GM21529 (cell line): Measurements from ENCODE around the gene GNAL.
A peak's percentile ranks its signal among the peaks of the same experiment; 100 is the strongest.
"Not testable (repeated sequence)": the region's sequence is repeated elsewhere in the genome, so short reads cannot be mapped to it uniquely, and the experiment has no call there.

Experiments
- ATAC-seq: cut with Tn5 transposase; IDR thresholded peaks from one replicate; pipeline ENCODE4 v1.9.1; 2021; ENCODE audit not compliant: unreplicated experiment

Gene GNAL

GRCh38 chr18:11668441-11669169, 20.5 kb upstream of the GNAL start:
- no peak for ATAC-seq

DNA sequence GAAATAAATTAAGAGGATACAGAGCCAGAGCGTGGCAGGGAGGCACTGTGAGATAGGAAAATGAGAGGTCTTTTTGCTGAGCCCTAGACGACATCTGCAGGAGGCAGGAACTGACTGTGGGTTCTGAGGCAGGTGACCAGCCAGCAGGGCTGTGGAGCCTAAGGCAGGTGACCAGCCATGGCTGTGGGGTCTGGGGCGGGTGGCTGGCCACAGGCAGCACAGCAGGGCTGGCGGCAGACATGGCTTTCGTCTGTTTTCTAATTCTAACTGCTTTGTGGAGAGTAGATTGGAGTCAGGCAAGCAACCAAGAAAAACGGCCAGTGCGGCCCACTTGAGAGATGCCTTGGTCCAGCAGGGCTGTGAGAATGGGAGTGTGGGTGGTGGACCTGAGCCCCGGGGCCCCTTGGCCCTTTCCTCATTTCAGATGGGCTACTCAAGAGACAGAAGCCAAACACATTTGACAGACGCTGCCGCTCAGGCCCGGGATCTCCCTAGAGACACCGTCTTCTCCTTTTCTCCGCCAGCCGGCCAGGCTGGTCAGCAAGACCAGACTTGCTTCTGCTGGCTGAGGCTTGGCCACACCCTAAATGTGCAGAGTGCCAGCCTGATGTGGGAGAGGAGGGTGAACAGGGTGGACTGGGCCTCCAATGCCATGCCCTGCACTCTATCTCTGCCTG, 19.7 kb upstream of the GNAL start:
- ATAC-seq: no peak

- ATAC-seq: no peak
Measured at GRCh38 chr18:11669948-11670275, 19.2 kb upstream of the GNAL start.

- ATAC-seq: no peak
Measured at GRCh38 chr18:11671156-11671555, 17.9 kb upstream of the GNAL start.

DNA sequence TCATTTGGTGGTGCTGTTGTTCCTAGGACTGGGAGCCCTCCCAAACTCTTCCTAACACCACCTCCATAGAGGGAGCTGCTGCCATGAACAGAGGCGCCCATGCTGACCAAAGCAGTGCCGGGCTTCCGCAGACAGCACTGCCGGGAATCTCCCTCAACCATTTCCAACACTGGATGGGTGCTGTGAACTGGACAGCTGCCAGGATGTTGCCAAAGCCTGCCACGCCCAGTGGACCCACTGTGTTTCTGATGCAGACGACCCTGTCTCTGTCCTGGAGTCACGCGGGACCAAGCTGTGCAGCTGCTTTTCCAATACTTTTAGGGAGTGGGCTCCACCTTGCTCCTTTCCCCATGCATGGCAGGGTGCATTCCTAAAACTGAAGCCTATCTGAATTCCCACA, 16.9 kb upstream of the GNAL start:
- ATAC-seq: no peak

- no peak for ATAC-seq
Measured at GRCh38 chr18:11672846-11673454, 16.1 kb upstream of the GNAL start.

DNA sequence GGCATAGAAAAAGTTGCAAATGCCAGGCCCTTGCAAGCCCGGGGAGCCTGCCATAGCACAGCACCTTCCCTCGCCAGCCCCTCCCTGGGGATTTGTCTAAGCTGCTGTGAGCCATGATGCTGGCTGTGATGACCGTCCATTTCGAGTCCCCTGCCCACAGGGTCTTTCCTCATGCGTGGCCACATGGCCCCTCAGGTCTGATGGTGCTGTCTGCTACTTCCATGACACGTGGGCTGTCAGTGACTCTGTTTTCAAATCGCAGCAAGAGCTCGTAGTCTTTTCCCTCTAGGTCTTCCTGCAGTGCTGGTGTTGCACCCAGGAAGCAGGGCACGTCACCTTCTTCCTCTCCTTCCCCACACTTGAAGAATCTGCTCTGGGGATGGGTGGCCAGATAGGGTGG, 15.5 kb upstream of the GNAL start:
- ATAC-seq: no peak

DNA sequence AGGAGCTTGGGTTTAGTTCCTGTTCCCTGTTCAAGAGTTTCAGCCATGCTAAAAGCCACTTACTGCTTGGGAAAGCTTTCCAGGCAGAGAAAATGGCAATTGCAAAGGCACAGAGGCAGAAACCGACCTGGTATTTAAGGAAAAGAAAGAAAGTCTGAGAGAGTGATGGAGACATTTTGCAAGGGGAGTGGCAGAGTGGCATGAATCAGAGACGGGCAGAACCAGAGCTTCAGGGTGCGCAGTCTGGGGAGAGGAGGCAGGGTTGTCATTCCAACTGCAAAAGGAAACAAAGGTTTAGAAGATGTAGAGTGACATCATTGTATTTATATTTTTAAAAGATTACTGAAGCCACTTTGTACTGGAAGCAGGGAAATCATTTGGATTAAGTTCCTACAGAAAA, 14.9 kb upstream of the GNAL start:
- ATAC-seq: no peak

GRCh38 chr18:11676386-11676785, 12.7 kb upstream of the GNAL start:
- no peak for ATAC-seq

- ATAC-seq: no peak
Measured at GRCh38 chr18:11676867-11677266, 12.2 kb upstream of the GNAL start.

- ATAC-seq: no peak
Measured at GRCh38 chr18:11678211-11678610, 10.9 kb upstream of the GNAL start.

- peak; percentile 29 for ATAC-seq
Measured at GRCh38 chr18:11689669-11690565, 853 bp downstream of the GNAL start.

DNA sequence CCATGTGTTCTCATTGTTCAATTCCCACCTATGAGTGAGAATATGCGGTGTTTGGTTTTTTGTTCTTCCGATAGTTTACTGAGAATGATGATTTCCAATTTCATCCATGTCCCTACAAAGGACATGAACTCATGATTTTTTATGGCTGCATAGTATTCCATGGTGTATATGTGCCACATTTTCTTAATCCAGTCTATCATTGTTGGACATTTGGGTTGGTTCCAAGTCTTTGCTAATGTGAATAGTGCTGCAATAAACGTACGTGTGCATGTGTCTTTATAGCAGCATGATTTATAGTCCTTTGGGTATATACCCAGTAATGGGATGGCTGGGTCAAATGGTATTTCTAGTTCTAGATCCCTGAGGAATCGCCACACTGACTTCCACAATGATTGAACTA, 1.6 kb downstream of the GNAL start:
- ATAC-seq: not testable (repeated sequence)

DNA sequence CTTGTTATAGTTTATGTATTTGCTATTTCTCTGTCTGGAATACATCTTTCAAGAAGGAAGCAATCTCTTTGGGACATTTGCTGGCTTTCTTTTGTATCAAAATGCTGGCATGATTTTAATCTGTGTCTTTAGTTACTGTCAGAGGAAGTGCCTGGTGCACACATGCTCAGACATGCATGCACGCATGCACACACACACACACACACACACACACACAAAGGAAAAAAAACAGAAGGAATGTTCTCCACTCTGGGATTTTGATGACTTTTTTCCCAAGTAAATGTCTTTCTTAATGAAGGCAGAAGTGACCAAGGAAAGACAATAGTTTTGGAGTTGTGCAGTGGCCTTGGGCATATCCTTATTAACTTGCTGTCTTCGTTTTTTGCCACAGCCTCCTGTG, 6.7 kb downstream of the GNAL start:
- ATAC-seq: no peak

DNA sequence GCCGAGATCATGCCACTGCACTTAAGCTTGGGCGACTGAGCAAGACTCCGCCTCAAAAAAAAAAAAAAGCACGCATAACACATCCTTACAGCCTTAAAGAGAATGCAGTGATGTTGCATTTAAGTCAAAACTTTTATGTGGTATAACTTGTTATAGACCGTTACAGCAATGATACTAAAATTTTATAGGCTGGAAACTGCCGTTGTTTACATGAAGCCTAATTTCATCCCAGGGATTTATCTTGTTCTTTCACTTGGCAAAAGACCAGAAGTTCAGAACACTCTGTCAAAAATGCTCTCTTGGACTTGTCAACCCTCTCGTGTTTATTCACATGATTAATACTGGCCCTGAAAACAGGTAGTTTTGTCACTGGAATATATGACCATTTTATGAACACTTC, 7.4 kb downstream of the GNAL start:
- no peak for ATAC-seq

DNA sequence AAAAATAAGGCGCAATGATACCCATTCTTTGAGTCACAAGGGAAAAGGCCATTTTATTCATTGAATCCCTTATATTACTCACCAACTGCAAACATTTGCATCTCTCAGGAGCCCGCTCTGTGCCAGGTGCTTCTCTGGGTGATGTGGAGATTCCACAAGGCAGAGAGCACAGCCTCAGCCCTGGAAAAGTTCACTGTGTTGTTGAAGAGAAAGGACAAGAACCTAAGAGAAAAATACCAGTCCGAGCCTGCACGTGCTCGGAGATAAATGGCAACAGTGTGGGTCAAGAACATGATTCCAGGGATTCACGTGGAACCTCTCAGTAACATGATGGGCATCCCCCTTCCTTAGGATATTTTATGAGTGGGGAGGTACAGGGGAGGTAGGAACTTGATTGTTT, 11.8 kb downstream of the GNAL start:
- ATAC-seq: no peak

DNA sequence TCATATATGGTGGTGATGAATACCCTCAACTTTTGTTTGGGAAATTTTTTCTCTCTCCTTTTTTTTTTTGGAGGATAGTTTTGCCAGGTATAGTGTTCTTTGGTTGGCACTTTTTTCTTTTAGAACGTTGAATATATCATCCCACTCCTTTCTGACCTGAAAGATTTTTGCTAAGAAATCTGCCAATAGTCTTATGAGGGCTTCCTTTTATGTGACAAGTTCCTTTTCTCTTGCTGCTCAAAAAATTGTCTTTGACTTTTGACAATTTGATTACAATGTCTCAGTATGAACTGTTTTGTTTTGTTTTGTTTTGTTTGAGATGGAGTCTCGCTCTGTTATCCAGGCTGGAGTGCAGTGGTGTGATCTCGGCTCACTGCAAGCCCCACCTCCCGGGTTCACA, 21.5 kb downstream of the GNAL start:
- no peak for ATAC-seq

GRCh38 chr18:11713756-11714155, 24.7 kb downstream of the GNAL start:
- no peak for ATAC-seq

DNA sequence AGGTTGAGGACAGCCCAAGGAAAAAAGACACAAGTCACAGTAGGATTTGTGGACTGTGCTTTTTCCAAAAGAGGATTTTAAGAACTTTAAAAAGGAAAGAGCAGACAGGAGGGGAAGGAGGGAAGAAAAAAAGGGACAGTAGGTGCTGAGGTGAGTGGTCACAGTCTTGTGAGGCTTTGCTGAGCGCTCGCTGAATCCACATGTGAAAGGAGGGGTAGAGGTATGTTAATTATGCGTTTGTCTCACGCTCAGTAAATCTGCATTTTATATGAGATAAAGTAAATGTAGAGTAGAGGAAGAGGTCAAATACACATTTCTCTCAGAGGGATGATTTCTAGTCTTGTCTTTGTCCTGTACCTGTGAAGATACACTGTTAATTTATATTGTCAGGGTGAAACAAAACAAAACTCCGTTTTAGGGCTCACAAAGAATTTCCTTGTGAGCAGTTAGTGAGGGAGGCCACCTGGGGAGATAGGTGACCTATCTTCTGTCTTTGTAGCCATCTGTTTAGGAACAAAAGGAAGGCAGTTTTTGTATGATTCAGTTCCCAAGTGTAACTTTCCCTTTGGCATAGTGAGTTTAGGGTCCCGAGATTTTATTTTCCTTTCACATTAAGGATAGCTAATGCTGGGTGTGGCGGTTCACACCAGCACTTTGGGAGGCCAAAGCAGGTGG, 25.3 kb downstream of the GNAL start:
- ATAC-seq: no peak

- ATAC-seq: not testable (repeated sequence)
Measured at GRCh38 chr18:11716767-11717315, 27.8 kb downstream of the GNAL start.

GRCh38 chr18:11719050-11719449, 30.0 kb downstream of the GNAL start:
- no peak for ATAC-seq
